GM13976 (cell line): Measurements from ENCODE around the gene TRAPPC1.

ENCODE experiments used
- DNase-seq: peaks from one replicate; pipeline ENCODE4 v3.0.0; 2012; ENCODE audit warnings: low spot score
- CTCF ChIP-seq: IDR thresholded peaks from 2 replicates; pipeline ENCODE4 v1.5.1; 2012; ENCODE audit warnings: borderline replicate concordance, mild to moderate bottlenecking; ENCODE audit not compliant: insufficient read depth; ENCODE audit errors: extremely low read depth, missing control alignments, control extremely low read depth
- in situ Hi-C: fragments of 300-500 bp; cut with MboI; formaldehyde crosslinking; loops from one replicate; pipeline ENCODE4 v1.12.0; 2022; ENCODE audit warnings: low sequenced_read_pairs, mixed read lengths, inconsistent platforms; ENCODE audit not compliant: unreplicated experiment

TRAPPC1 gene

GRCh38 chr17:7940743-7941142 lies 9.0 kb upstream of the TRAPPC1 start:
- in situ Hi-C loops: no loop called here

GRCh38 chr17:7940034-7940433 lies 8.3 kb upstream of the TRAPPC1 start:
- no peak for TF ChIP-seq CTCF
- DNase-seq: no peak
- in situ Hi-C loops: no loop called here

More at GRCh38 chr17:7940743-7941142, 9.0 kb upstream of the TRAPPC1 start:
- TF ChIP-seq CTCF: no peak
- no peak for DNase-seq

GRCh38 chr17:7935859-7936258 lies 4.1 kb upstream of the TRAPPC1 start:
- TF ChIP-seq CTCF: no peak
- DNase-seq: no peak
- in situ Hi-C loops: no loop called here

GRCh38 chr17:7932949-7933348 lies 1.2 kb upstream of the TRAPPC1 start:
- in situ Hi-C loops: no loop called here
- TF ChIP-seq CTCF: no peak
- peak; percentile 65 for DNase-seq

- TF ChIP-seq CTCF: no peak
- DNase-seq: peak; percentile 65
- in situ Hi-C loops: no loop called here
Measured at GRCh38 chr17:7932483-7932891, 741 bp upstream of the TRAPPC1 start.

GRCh38 chr17:7930841-7931631 lies 710 bp downstream of the TRAPPC1 start:
- TF ChIP-seq CTCF: no peak
- in situ Hi-C loops: no loop called here
- DNase-seq: no peak
